ENCODE data around the gene NEGR1. TPM values are rescaled to one million over a fixed set of nuclear protein-coding genes. Genes with fewer than 3 reads are reported as not detected.

Gene NEGR1
- total and polyA plus RNA-seq, 7 donors: 1.3 to 10.2 (median 2.2) TPM

DNA sequence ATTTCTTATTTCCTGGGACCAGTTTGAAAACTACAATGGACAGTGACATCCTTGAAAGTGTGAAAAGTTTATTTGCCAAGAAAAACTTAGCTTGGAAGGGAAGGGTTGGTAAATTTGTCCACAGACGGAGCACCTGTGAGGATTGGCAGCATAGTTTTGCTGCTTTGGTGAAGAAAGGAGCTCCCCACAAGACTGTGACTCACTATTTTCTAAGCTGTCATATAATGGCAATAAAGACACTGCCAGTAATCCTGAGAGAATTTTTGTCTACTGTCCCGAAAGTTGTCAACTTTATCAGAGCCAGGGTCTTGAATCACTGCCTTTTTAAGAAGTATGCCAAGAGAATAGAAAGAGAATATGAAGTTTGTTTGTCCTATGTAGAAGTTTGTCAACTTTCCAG lies 230.8 kb downstream of the NEGR1 start:
- intact Hi-C loops (cut with DNase I): no loop called here
- TF ChIP-seq, protein P1, sequence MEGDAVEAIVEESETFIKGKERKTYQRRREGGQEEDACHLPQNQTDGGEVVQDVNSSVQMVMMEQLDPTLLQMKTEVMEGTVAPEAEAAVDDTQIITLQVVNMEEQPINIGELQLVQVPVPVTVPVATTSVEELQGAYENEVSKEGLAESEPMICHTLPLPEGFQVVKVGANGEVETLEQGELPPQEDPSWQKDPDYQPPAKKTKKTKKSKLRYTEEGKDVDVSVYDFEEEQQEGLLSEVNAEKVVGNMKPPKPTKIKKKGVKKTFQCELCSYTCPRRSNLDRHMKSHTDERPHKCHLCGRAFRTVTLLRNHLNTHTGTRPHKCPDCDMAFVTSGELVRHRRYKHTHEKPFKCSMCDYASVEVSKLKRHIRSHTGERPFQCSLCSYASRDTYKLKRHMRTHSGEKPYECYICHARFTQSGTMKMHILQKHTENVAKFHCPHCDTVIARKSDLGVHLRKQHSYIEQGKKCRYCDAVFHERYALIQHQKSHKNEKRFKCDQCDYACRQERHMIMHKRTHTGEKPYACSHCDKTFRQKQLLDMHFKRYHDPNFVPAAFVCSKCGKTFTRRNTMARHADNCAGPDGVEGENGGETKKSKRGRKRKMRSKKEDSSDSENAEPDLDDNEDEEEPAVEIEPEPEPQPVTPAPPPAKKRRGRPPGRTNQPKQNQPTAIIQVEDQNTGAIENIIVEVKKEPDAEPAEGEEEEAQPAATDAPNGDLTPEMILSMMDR (IDR thresholded peaks at IDR 0.05): no peak
- Histone ChIP-seq H3K4me1 (no peaks in the 10 kb centered on the region), H3K9me3 (no peaks in the 10 kb centered on the region), H3K27me3 (ENCODE audit: insufficient read depth in 3 of 3, low read length in 2 of 3) (no peaks in the 10 kb centered on the region), H3K36me3 (ENCODE audit: insufficient read depth in 1 of 2, low read depth in 1 of 2) (no peaks in the 10 kb centered on the region), H3K4me3 (no peak overlapping the region), H3K27ac (no peak overlapping the region)
- WGBS, 3 donors: 30 to 52% (median 36%) methylated on average over 2 of the region's 2 CpGs
- DNase-seq: peak in 1 of 2 donors; percentile 8
- ATAC-seq: no peak

DNA sequence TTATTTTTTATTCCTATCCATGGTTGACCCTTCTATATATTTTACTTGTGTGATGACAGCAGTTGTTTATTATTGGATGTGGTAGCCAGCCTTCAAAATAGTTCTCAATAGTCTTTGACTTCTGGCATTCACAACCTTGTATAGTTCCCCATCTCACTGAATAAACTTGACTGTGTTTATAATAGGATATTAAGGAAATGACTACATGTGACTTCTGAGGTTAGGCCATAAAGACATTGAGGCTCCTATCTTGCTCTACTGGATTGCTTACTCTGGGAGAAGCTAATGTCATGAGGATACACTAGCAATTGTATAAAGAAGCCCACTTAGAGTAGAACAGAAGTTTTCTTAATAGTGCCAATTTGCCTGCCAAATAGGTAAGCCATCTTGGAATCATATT lies 231.8 kb downstream of the NEGR1 start:
- Histone ChIP-seq H3K27ac (no peak overlapping the region), H3K27me3 (ENCODE audit: insufficient read depth in 3 of 3, low read length in 2 of 3) (no peaks in the 10 kb centered on the region), H3K9me3 (no peaks in the 10 kb centered on the region), H3K36me3 (ENCODE audit: insufficient read depth in 1 of 2, low read depth in 1 of 2) (no peaks in the 10 kb centered on the region), H3K4me1 (no peaks in the 10 kb centered on the region), H3K4me3 (no peak overlapping the region)
- ATAC-seq (no peak), DNase-seq (no peak)
- TF ChIP-seq, protein P1 (IDR thresholded peaks at IDR 0.05): no peak
- intact Hi-C loops (cut with DNase I): no loop called here

DNA sequence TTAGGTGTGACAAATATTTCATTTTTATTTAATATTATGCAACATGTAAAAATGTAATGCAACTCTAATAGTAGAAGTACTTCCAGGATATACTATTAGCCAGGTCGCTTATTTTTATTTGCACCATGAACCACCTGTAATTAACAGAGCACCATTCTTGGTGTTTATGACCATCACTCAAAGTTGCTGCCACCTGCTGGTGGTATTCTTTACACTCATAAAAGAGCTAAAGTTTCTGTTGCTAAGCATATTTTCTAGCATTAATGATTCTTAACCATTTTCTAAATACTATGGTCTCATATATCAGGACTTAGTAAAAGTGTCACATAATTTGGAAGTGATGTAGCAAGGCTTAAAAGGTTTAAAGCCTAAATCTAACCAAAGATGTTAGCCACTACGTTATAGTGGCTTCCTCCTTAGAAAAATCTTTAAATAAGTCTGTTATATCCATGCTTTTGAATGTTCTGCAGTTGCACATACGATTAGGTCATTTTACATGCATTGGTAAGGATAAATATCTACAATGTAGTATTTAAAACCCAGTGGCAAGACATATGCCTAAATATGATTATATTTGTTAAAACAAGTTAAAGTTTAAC lies 244.5 kb downstream of the NEGR1 start:
- intact Hi-C loops (cut with DNase I): no loop called here
- TF ChIP-seq, protein P1 (IDR thresholded peaks at IDR 0.05): no peak
- DNase-seq: no peak
- Histone ChIP-seq H3K9me3 (no peaks in the 10 kb centered on the region), H3K36me3 (ENCODE audit: insufficient read depth in 1 of 2, low read depth in 1 of 2) (no peaks in the 10 kb centered on the region), H3K4me1 (no peaks in the 10 kb centered on the region), H3K27me3 (ENCODE audit: insufficient read depth in 3 of 3, low read length in 2 of 3) (no peaks in the 10 kb centered on the region), H3K27ac (no peak overlapping the region), H3K4me3 (no peak overlapping the region)
- WGBS, 3 donors: 42 to 50% (median 44%) methylated on average over 3 of the region's 3 CpGs
- no peak for ATAC-seq

DNA sequence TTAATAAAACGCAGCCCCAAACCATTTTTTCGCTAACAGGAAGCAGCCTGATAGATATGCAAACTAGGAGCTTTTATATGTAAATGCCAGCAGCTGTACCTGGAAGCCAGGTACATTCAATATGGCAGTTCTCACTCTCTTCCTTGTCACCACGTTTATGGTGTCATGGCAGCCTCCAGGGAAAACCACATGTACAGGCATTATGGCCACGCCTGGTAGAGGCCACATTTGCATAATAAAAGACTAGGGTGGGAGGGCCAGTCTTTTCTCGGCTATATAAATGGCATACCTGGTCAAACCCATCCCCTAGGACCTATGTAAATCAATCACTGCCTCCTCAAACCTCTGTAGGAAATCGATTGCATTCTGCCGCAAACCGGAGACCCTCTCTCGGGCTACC lies 247.5 kb downstream of the NEGR1 start:
- no peaks in the 10 kb centered on the region for H3K4me1 ChIP-seq
- ATAC-seq: no peak
- WGBS, 3 donors: 85 to 91% (median 88%) methylated on average over 9 of the region's 9 CpGs

More for the DNA sequence above, 247.5 kb downstream of the NEGR1 start:
- no peaks in the 10 kb centered on the region for H3K36me3 ChIP-seq (ENCODE audit: insufficient read depth in 1 of 2, low read depth in 1 of 2)
- DNase-seq: no peak
- H3K27me3 ChIP-seq (ENCODE audit: insufficient read depth in 3 of 3, low read length in 2 of 3): no peaks in the 10 kb centered on the region
- intact Hi-C loops (cut with DNase I): no loop called here
- H3K4me3 ChIP-seq: no peak overlapping the region
- no peaks in the 10 kb centered on the region for H3K9me3 ChIP-seq
- H3K27ac ChIP-seq: no peak overlapping the region
- TF ChIP-seq, protein P1 (IDR thresholded peaks at IDR 0.05): no peak

Measured in psoas muscle (tissue), 8 donors.